Measurements from ENCODE around the gene RAF1.

GRCh38 chr3:12558706-12559105, 105.2 kb downstream of the RAF1 start:
- TF ChIP-seq SP1 (CRISPR knock-in tag; conservative IDR thresholded peaks at IDR 0.05) = no peak
- no peak for TF ChIP-seq NR2C2 (CRISPR knock-in tag; IDR thresholded peaks at IDR 0.05)
- TF ChIP-seq IRF1 (CRISPR knock-in tag; IDR thresholded peaks at IDR 0.05) = no peak
- no peak for TF ChIP-seq CTCF (IDR thresholded peaks at IDR 0.05)
- no peak for TF ChIP-seq ZNF416 (CRISPR knock-in tag; IDR thresholded peaks at IDR 0.05)
- no peak for TF ChIP-seq ZBTB21 (CRISPR knock-in tag; IDR thresholded peaks at IDR 0.05; ENCODE audit: borderline replicate concordance)
- TF ChIP-seq ZNF281 (CRISPR knock-in tag; IDR thresholded peaks at IDR 0.05) = no peak
- no peak for TF ChIP-seq MYBL2 (CRISPR knock-in tag; IDR thresholded peaks at IDR 0.05)
- TF ChIP-seq ATF2 (CRISPR knock-in tag; IDR thresholded peaks at IDR 0.05; ENCODE audit: borderline replicate concordance, low read depth) = no peak
- no peak for TF ChIP-seq TP53 (CRISPR knock-in tag; IDR thresholded peaks at IDR 0.05)
- no peak for TF ChIP-seq ESRRA (CRISPR knock-in tag; IDR thresholded peaks at IDR 0.05; ENCODE audit: borderline replicate concordance)
- TF ChIP-seq HMGXB4 (CRISPR knock-in tag; IDR thresholded peaks at IDR 0.05) = no peak
